OCI-LY3 (cell line): Measurements from ENCODE around the gene PREX1.

Source experiments
- H2AFZ ChIP-seq: fragments of 200-600, 300-600 bp; shearing (Covaris generic); 2 replicates; pipeline ENCODE4 v1.6.0; 2014; ENCODE audit warnings: antibody characterized with exemption, low read depth, low read length
- H3K27ac ChIP-seq: fragments of 200-600, 300-600 bp; sonication (generic); 2 replicates; pipeline ENCODE4 v1.5.1; 2014; ENCODE audit warnings: mild to moderate bottlenecking, low read length, moderate library complexity, mixed read lengths
- H3K27me3 ChIP-seq: fragments of 200-600, 300-600 bp; sonication (generic); 2 replicates; pipeline ENCODE4 v1.6.1; 2014; ENCODE audit warnings: low read depth, low read length, mixed read lengths
- H3K36me3 ChIP-seq: fragments of 200-600, 300-600 bp; sonication (generic); replicated peaks from 2 replicates; pipeline ENCODE3; 2014; ENCODE audit warnings: low read depth, low read length, mixed read lengths
- H3K4me1 ChIP-seq: fragments of 300-600, 200-600 bp; sonication (generic); 2 replicates; pipeline ENCODE4 v1.6.1; 2014; ENCODE audit warnings: low read length, mixed read lengths
- H3K4me2 ChIP-seq: fragments of 200-600, 300-600 bp; sonication (generic); 2 replicates; pipeline ENCODE4 v1.6.1; 2014; ENCODE audit warnings: low read length, mixed read lengths
- H3K4me3 ChIP-seq: fragments of 300-600, 200-600 bp; sonication (generic); 2 replicates; pipeline ENCODE4 v1.5.1; 2014; ENCODE audit warnings: antibody characterized with exemption, mild to moderate bottlenecking, low read length, moderate library complexity
- H3K79me2 ChIP-seq: fragments of 300-600, 200-600 bp; shearing (Covaris generic); 2 replicates; pipeline ENCODE4 v1.6.1; 2014; ENCODE audit warnings: mild to moderate bottlenecking, low read length, mixed read lengths
- H3K9ac ChIP-seq: fragments of 300-600, 200-600 bp; shearing (Covaris generic); 2 replicates; pipeline ENCODE4 v1.6.0; 2014; ENCODE audit warnings: mild to moderate bottlenecking, low read length, moderate library complexity
- H3K9me3 ChIP-seq: fragments of 200-600, 300-600 bp; shearing (Covaris generic); 2 replicates; pipeline ENCODE4 v1.6.1; 2014; ENCODE audit warnings: low read length, mixed read lengths; ENCODE audit not compliant: insufficient read depth
- H4K20me1 ChIP-seq: fragments of 200-600, 300-600 bp; sonication (generic); 2 replicates; pipeline ENCODE4 v1.6.1; 2016; ENCODE audit warnings: low read length, mixed read lengths; ENCODE audit not compliant: insufficient read depth
- CTCF ChIP-seq: fragments of 200-600, 300-600 bp; sonication (generic); IDR thresholded peaks from 2 replicates; pipeline ENCODE4 v1.5.1; 2014; ENCODE audit warnings: antibody characterized with exemption, low read length, low read depth
- EZH2phosphoT487 ChIP-seq: fragments of 200-600 bp; shearing (Covaris generic); IDR thresholded peaks from 2 replicates; pipeline ENCODE4 v1.6.1; 2018; ENCODE audit warnings: antibody characterized with exemption, mixed run types, low read depth

Gene PREX1

GRCh38 chr20:48662711-48663110, 165.1 kb downstream of the PREX1 start:
- Histone ChIP-seq H2AFZ (no peak overlapping the region), H3K9me3 (no peaks in the 10 kb centered on the region), H3K27ac (no peak overlapping the region), H3K4me3 (no peak overlapping the region), H4K20me1 (no peaks in the 10 kb centered on the region), H3K36me3 (no peaks in the 10 kb centered on the region), H3K4me2 (no peak overlapping the region), H3K79me2 (no peaks in the 10 kb centered on the region), H3K27me3 (no peaks in the 10 kb centered on the region), H3K4me1 (no peaks in the 10 kb centered on the region; the same call in 1 of the 2 replicates), H3K9ac (no peak overlapping the region)
- TF ChIP-seq EZH2phosphoT487: no peak
- TF ChIP-seq CTCF: no peak

GRCh38 chr20:48661575-48662455, 166.0 kb downstream of the PREX1 start:
- no peak overlapping the region for H3K4me2 ChIP-seq
- TF ChIP-seq EZH2phosphoT487 (no peak), CTCF (no peak)

GRCh38 chr20:48660788-48661187, 167.0 kb downstream of the PREX1 start:
- Histone ChIP-seq H3K9ac (no peak overlapping the region), H3K27me3 (no peaks in the 10 kb centered on the region), H4K20me1 (no peaks in the 10 kb centered on the region), H2AFZ (no peak overlapping the region), H3K4me3 (no peak overlapping the region), H3K27ac (no peak overlapping the region), H3K9me3 (no peaks in the 10 kb centered on the region), H3K4me2 (no peak overlapping the region), H3K79me2 (no peaks in the 10 kb centered on the region), H3K36me3 (no peaks in the 10 kb centered on the region), H3K4me1 (peaks cover 18% of the 10 kb centered on the region)
- TF ChIP-seq CTCF (no peak), EZH2phosphoT487 (no peak)

More at GRCh38 chr20:48661575-48662455, 166.0 kb downstream of the PREX1 start:
- H2AFZ ChIP-seq: no peak overlapping the region
- no peak overlapping the region for H3K4me3 ChIP-seq
- H3K9me3 ChIP-seq: no peaks in the 10 kb centered on the region
- H4K20me1 ChIP-seq: no peaks in the 10 kb centered on the region
- H3K79me2 ChIP-seq: no peaks in the 10 kb centered on the region
- H3K4me1 ChIP-seq: peaks cover 8% of the 10 kb centered on the region
- no peak overlapping the region for H3K9ac ChIP-seq
- H3K27me3 ChIP-seq: no peaks in the 10 kb centered on the region
- no peaks in the 10 kb centered on the region for H3K36me3 ChIP-seq
- H3K27ac ChIP-seq: no peak overlapping the region

GRCh38 chr20:48659858-48660257, 167.9 kb downstream of the PREX1 start:
- Histone ChIP-seq H3K27ac (no peak overlapping the region), H3K9me3 (no peaks in the 10 kb centered on the region), H3K4me3 (no peak overlapping the region), H2AFZ (no peak overlapping the region), H3K9ac (no peak overlapping the region), H3K4me1 (peaks cover 19% of the 10 kb centered on the region), H4K20me1 (no peaks in the 10 kb centered on the region), H3K36me3 (no peaks in the 10 kb centered on the region), H3K27me3 (no peaks in the 10 kb centered on the region), H3K79me2 (no peaks in the 10 kb centered on the region), H3K4me2 (no peak overlapping the region)
- TF ChIP-seq EZH2phosphoT487 (no peak), CTCF (0 out of 2 replicates have a peak, but pooled peaks have one; percentile 2)
